Neural progenitor cell (in vitro differentiated cells): ENCODE data around the gene KLF4. TPM values are rescaled to one million over a fixed set of nuclear protein-coding genes. Genes with fewer than 3 reads are reported as not detected.

Experiments
- DNase-seq: peaks from one replicate; pipeline ENCODE4 v3.0.0-alpha.2; 2016; ENCODE audit warnings: low spot score
- H2AFZ ChIP-seq: fragments of 200-600 bp; sonication (generic); replicated peaks from 2 replicates; pipeline ENCODE4 v1.6.1; 2016; ENCODE audit warnings: antibody characterized with exemption
- H3F3A ChIP-seq: fragments of 200-600 bp; sonication (generic); 2 replicates; pipeline ENCODE4 v1.6.1; 2016; ENCODE audit warnings: antibody characterized with exemption, low read depth
- H3K27ac ChIP-seq: fragments of 200-600 bp; sonication (generic); 2 replicates; pipeline ENCODE4 v1.5.1; 2016; ENCODE audit warnings: mild to moderate bottlenecking
- H3K27me3 ChIP-seq: fragments of 200-600 bp; sonication (generic); 2 replicates; pipeline ENCODE4 v1.6.1; 2016; ENCODE audit warnings: mild to moderate bottlenecking, moderate library complexity
- H3K36me3 ChIP-seq: fragments of 200-600 bp; sonication (generic); 2 replicates; pipeline ENCODE4 v1.5.1; 2016
- H3K4me1 ChIP-seq: fragments of 200-600 bp; sonication (generic); 2 replicates; pipeline ENCODE4 v1.6.1; 2016; ENCODE audit warnings: mixed run types
- H3K4me2 ChIP-seq: fragments of 200-600 bp; sonication (generic); 2 replicates; pipeline ENCODE4 v1.6.1; 2016
- H3K4me3 ChIP-seq: fragments of 200-600 bp; sonication (generic); 2 replicates; pipeline ENCODE4 v1.5.1; 2016
- H3K79me2 ChIP-seq: fragments of 200-600 bp; sonication (generic); 2 replicates; pipeline ENCODE4 v1.6.1; 2016; ENCODE audit warnings: low read depth
- H3K9ac ChIP-seq: fragments of 200-600 bp; sonication (generic); 2 replicates; pipeline ENCODE4 v1.6.1; 2016
- H3K9me3 ChIP-seq: fragments of 200-600 bp; sonication (generic); 2 replicates; pipeline ENCODE4 v1.5.1; 2016; ENCODE audit warnings: low read depth
- H4K20me1 ChIP-seq: fragments of 200-600 bp; sonication (generic); 2 replicates; pipeline ENCODE4 v1.6.1; 2016; ENCODE audit warnings: low read depth
- H3K27ac Mint-ChIP-seq: 3 replicates; pipeline ENCODE4 v1.8.0; 2021; ENCODE audit warnings: mixed read lengths
- H3K27me3 Mint-ChIP-seq: 2 replicates; pipeline ENCODE4 v1.8.0; 2022; ENCODE audit warnings: low read depth, mild to moderate bottlenecking, inconsistent platforms, moderate library complexity, mixed read lengths; ENCODE audit not compliant: insufficient read depth
- H3K36me3 Mint-ChIP-seq: 3 replicates; pipeline ENCODE4 v1.8.0; 2021; ENCODE audit warnings: mixed read lengths
- H3K4me1 Mint-ChIP-seq: 3 replicates; pipeline ENCODE4 v1.8.0; 2021; ENCODE audit warnings: mixed read lengths
- H3K4me3 Mint-ChIP-seq: 3 replicates; pipeline ENCODE4 v1.8.0; 2021; ENCODE audit warnings: mild to moderate bottlenecking, moderate library complexity, mixed read lengths
- H3K9me3 Mint-ChIP-seq: 3 replicates; pipeline ENCODE4 v1.8.0; 2020; ENCODE audit warnings: mixed read lengths
- EZH2 ChIP-seq: fragments of 200-600 bp; sonication (generic); IDR thresholded peaks from 2 replicates; pipeline ENCODE4 v1.6.1; 2017; ENCODE audit warnings: antibody characterized with exemption, mild to moderate bottlenecking, moderate library complexity
- EZH2phosphoT487 ChIP-seq: fragments of 200-600 bp; sonication (generic); IDR thresholded peaks from 2 replicates; pipeline ENCODE4 v1.6.1; 2017; ENCODE audit warnings: antibody characterized with exemption
- total RNA-seq: library from RNA; depleted of rRNA; stranded (reverse); fragments of >200 nt; gene quantifications from 2 replicates; pipeline ENCODE4 v1.2.3, GENCODE V29; 2015; ENCODE audit warnings: low replicate concordance
- TF ChIP-seq, protein P1 (sequence below): fragments of 200-600 bp; sonication (generic); IDR thresholded peaks from 2 replicates; pipeline ENCODE4 v1.5.1; 2017; ENCODE audit warnings: antibody characterized with exemption, mild to moderate bottlenecking

The KLF4 gene
- total RNA-seq, 1 donor from 2014 or later: 0.51 TPM

DNA sequence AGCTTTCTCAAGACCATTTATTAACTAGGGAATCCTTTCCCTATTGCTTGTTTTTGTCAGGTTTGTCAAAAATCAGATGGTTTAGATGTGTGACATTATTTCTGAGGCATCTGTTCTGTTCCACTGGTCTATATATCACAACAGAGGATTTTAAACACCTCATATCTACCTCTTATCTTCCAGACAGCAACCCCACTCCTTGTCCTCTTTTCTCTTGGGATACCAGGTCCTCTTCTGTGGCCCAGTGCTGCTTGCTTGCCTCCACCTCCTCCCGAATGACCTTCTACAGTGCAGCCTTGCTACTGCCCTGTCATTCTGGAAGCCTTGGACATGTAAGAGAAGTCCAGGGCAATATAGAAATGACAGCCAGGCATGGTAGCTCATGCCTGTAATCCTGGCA, 30.6 kb upstream of the KLF4 start:
- H3K27me3 Mint-ChIP-seq: peaks cover 5% of the 10 kb centered on the region
- no peak overlapping the region for H3K4me3 Mint-ChIP-seq
- Histone ChIP-seq H3K4me1 (no peaks in the 10 kb centered on the region), H3K4me2 (no peak overlapping the region), H4K20me1 (no peaks in the 10 kb centered on the region), H3K9ac (no peak overlapping the region), H3F3A (no peaks in the 10 kb centered on the region), H3K4me3 (no peak overlapping the region), H3K79me2 (no peaks in the 10 kb centered on the region), H3K27ac (no peak overlapping the region), H3K9me3 (no peaks in the 10 kb centered on the region), H3K36me3 (no peaks in the 10 kb centered on the region), H2AFZ (no peak overlapping the region), H3K27me3 (no peaks in the 10 kb centered on the region)
- H3K4me1 Mint-ChIP-seq: no peaks in the 10 kb centered on the region
- TF ChIP-seq, protein P1, sequence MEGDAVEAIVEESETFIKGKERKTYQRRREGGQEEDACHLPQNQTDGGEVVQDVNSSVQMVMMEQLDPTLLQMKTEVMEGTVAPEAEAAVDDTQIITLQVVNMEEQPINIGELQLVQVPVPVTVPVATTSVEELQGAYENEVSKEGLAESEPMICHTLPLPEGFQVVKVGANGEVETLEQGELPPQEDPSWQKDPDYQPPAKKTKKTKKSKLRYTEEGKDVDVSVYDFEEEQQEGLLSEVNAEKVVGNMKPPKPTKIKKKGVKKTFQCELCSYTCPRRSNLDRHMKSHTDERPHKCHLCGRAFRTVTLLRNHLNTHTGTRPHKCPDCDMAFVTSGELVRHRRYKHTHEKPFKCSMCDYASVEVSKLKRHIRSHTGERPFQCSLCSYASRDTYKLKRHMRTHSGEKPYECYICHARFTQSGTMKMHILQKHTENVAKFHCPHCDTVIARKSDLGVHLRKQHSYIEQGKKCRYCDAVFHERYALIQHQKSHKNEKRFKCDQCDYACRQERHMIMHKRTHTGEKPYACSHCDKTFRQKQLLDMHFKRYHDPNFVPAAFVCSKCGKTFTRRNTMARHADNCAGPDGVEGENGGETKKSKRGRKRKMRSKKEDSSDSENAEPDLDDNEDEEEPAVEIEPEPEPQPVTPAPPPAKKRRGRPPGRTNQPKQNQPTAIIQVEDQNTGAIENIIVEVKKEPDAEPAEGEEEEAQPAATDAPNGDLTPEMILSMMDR: no peak
- TF ChIP-seq EZH2phosphoT487 (no peak), EZH2 (no peak)
- H3K9me3 Mint-ChIP-seq: peaks cover 2% of the 10 kb centered on the region
- no peak overlapping the region for H3K27ac Mint-ChIP-seq
- no peaks in the 10 kb centered on the region for H3K36me3 Mint-ChIP-seq
- no peak for DNase-seq

DNA sequence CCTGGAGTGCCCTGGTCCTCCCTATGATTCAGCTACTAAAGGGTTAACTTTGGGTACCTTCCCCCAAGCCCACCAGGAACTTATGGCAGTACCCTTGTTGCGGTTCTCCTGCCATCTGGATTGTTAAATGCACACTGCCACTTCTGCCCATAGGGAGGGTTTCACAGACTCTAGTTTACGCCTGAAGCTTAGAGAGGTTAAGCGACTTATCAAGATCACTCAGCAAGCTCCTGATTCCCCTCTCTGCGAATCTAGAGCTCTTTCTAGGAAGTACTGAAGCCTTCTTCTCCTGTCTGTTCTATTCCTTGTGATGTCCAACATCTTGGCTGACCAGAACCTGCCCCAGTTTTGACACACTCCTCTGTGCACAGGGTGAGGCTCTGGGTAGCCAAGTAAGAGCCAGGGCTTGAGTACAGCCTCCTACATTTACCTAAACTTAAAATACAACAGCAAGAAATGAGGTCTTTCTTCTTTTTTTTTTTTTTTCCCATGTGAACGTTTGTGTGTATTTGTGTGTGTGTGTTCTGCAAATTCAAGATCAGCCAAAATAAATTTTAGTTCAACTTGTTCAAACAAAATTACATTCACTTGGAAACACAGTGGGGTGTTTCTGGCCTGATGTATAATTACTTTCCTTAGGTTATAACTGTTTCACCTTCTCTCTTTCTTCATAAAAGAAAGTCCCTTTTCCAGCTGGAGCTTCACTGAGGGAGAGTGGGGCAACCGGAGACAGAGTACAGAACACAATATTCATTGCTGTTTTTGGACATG, 28.7 kb upstream of the KLF4 start:
- no peak for DNase-seq
- H3K27ac Mint-ChIP-seq: no peak overlapping the region
- no peaks in the 10 kb centered on the region for H4K20me1 ChIP-seq
- no peak overlapping the region for H3K4me3 ChIP-seq
- no peak overlapping the region for H3K27ac ChIP-seq
- no peak overlapping the region for H3K4me3 Mint-ChIP-seq
- H3K9ac ChIP-seq: no peak overlapping the region
- peaks cover 5% of the 10 kb centered on the region for H3K27me3 Mint-ChIP-seq
- no peak overlapping the region for H3K4me2 ChIP-seq
- no peaks in the 10 kb centered on the region for H3F3A ChIP-seq
- no peaks in the 10 kb centered on the region for H3K27me3 ChIP-seq
- no peaks in the 10 kb centered on the region for H3K4me1 ChIP-seq
- H3K9me3 ChIP-seq: no peaks in the 10 kb centered on the region
- H2AFZ ChIP-seq: no peak overlapping the region
- H3K36me3 ChIP-seq: no peaks in the 10 kb centered on the region
- no peak for TF ChIP-seq EZH2phosphoT487
- no peak for TF ChIP-seq EZH2
- TF ChIP-seq, protein P1: no peak
- H3K9me3 Mint-ChIP-seq: no peaks in the 10 kb centered on the region
- H3K79me2 ChIP-seq: no peaks in the 10 kb centered on the region
- H3K36me3 Mint-ChIP-seq: no peaks in the 10 kb centered on the region
- H3K4me1 Mint-ChIP-seq: no peaks in the 10 kb centered on the region

DNA sequence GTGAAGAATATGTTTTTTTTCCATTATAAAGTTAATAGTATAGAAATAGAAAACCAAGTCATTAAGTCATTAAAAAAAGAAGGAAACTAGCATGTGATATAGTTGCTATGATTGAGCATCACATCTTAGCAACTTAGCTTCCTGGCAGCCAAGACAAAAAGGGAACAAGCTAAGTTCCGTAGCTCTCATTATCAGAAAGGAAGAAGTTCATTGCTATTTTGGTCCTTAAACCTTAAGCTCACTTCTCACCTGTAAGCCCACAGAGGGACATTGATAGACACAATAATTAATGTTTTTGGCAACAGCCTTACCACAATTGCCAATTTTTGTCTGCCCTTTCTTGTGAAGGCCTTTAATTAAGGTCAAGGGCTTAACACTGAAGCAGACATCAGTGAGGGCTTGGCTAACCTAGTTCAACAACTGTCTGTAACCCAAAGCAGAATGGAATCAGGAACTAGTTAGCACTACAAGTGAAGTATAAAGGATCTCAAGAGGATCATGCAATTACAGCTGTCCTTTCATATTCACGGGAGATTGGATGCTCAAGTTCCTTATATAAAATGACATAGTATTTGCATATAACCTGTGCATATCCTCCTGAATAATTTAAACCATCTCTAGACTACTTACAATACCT, 24.0 kb upstream of the KLF4 start:
- Mint-ChIP-seq H3K4me1 (peaks cover 3% of the 10 kb centered on the region), H3K4me3 (no peak overlapping the region)

More for the DNA sequence above, 24.0 kb upstream of the KLF4 start:
- TF ChIP-seq EZH2: no peak
- no peak for TF ChIP-seq EZH2phosphoT487
- TF ChIP-seq, protein P1: no peak
- no peaks in the 10 kb centered on the region for H3K9me3 ChIP-seq
- Mint-ChIP-seq H3K36me3 (no peaks in the 10 kb centered on the region), H3K9me3 (no peaks in the 10 kb centered on the region), H3K27me3 (peaks cover 3% of the 10 kb centered on the region), H3K27ac (no peak overlapping the region)
- no peak overlapping the region for H3K27ac ChIP-seq
- no peaks in the 10 kb centered on the region for H4K20me1 ChIP-seq
- H3K36me3 ChIP-seq: no peaks in the 10 kb centered on the region
- H3K27me3 ChIP-seq: no peaks in the 10 kb centered on the region
- DNase-seq: no peak
- H3K4me1 ChIP-seq: peaks cover 5% of the 10 kb centered on the region
- no peak overlapping the region for H3K4me2 ChIP-seq
- H2AFZ ChIP-seq: no peak overlapping the region
- H3K9ac ChIP-seq: no peak overlapping the region
- peaks cover 3% of the 10 kb centered on the region for H3F3A ChIP-seq
- H3K79me2 ChIP-seq: no peaks in the 10 kb centered on the region
- H3K4me3 ChIP-seq: no peak overlapping the region
